GM21381 (cell line): ENCODE data around the gene CDH1.
A peak's percentile ranks its signal among the peaks of the same experiment; 100 is the strongest.
"Not testable (repeated sequence)": the region's sequence is repeated elsewhere in the genome, so short reads cannot be mapped to it uniquely, and the experiment has no call there.

Experiments
- ATAC-seq: cut with Tn5 transposase; IDR thresholded peaks from one replicate; pipeline ENCODE4 v1.9.1; 2021; ENCODE audit warnings: mild to moderate bottlenecking, moderate library complexity; ENCODE audit not compliant: unreplicated experiment

The CDH1 gene

GRCh38 chr16:68737046-68737729 lies at the start of gene CDH1:
TSS of gene CDH1 (plus strand) at chr16:68737292. CDS start at chr16:68737416, 124 bp downstream.
- no peak for ATAC-seq

- no peak for ATAC-seq
Observed at GRCh38 chr16:68689921-68690320, 47.2 kb upstream of the CDH1 start.

GRCh38 chr16:68695575-68695974 lies 41.5 kb upstream of the CDH1 start:
- no peak for ATAC-seq

- no peak for ATAC-seq
Observed at GRCh38 chr16:68696514-68696913, 40.6 kb upstream of the CDH1 start.

GRCh38 chr16:68698091-68698490 lies 39.0 kb upstream of the CDH1 start:
- ATAC-seq, result no peak

GRCh38 chr16:68700120-68700519 lies 37.0 kb upstream of the CDH1 start:
- no peak for ATAC-seq

- no peak for ATAC-seq
Observed at GRCh38 chr16:68700831-68701230, 36.3 kb upstream of the CDH1 start.

GRCh38 chr16:68704232-68704867 lies 32.7 kb upstream of the CDH1 start:
- ATAC-seq, result no peak

- ATAC-seq, result no peak
Observed at GRCh38 chr16:68707340-68708152, 29.5 kb upstream of the CDH1 start.

- no peak for ATAC-seq
Observed at GRCh38 chr16:68710211-68710610, 26.9 kb upstream of the CDH1 start.

GRCh38 chr16:68711421-68712139 lies 25.5 kb upstream of the CDH1 start:
- ATAC-seq, result no peak

GRCh38 chr16:68713361-68713760 lies 23.7 kb upstream of the CDH1 start:
- ATAC-seq, result no peak

- ATAC-seq, result no peak
Observed at GRCh38 chr16:68715471-68715870, 21.6 kb upstream of the CDH1 start.

- ATAC-seq, result not testable (repeated sequence)
Observed at GRCh38 chr16:68716516-68716915, 20.6 kb upstream of the CDH1 start.

- no peak for ATAC-seq
Observed at GRCh38 chr16:68717684-68718083, 19.4 kb upstream of the CDH1 start.

- no peak for ATAC-seq
Observed at GRCh38 chr16:68718590-68718989, 18.5 kb upstream of the CDH1 start.

- ATAC-seq, result peak; percentile 80
Observed at GRCh38 chr16:68719993-68720489, 17.1 kb upstream of the CDH1 start.

GRCh38 chr16:68722119-68723024 lies 14.7 kb upstream of the CDH1 start:
- no peak for ATAC-seq

GRCh38 chr16:68724797-68725196 lies 12.3 kb upstream of the CDH1 start:
- ATAC-seq, result no peak

GRCh38 chr16:68728523-68728922 lies 8.6 kb upstream of the CDH1 start:
- ATAC-seq, result no peak
